Right lobe of liver (tissue), 6 donors: ENCODE results near the gene GRIA4. TPM values are rescaled to one million over a fixed set of nuclear protein-coding genes. Genes with fewer than 3 reads are reported as not detected.
A peak's percentile ranks its signal among the peaks of the same experiment; 100 is the strongest.
"Not testable (repeated sequence)": the region's sequence is repeated elsewhere in the genome, so short reads cannot be mapped to it uniquely, and the experiment has no call there.

Experiments used
- ATAC-seq, 4 donors: fragments of 200-7000 bp; cut with Tn5 transposase; one replicate each; pipeline ENCODE4 v1.9.1; 2020; ENCODE audit warnings: mild to moderate bottlenecking in 4 of 4, moderate library complexity in 4 of 4
- DNase-seq, 3 donors: peaks; one replicate each; pipeline ENCODE4 v3.0.0-alpha.2; 2020
- H3K27ac ChIP-seq, 3 donors: fragments of 200-600 bp; one replicate each; pipeline ENCODE4 v1.8.0; 2022
- H3K27me3 ChIP-seq, 2 donors: fragments of 200-600 bp; one replicate each; pipeline ENCODE4 v1.8.0; 2022
- H3K36me3 ChIP-seq, 4 donors: fragments of 200-600 bp; sonication (generic) in 1 of 4; one replicate each; pipeline versions ENCODE4 v1.5.1 to v1.8.0; 2017 to 2022; ENCODE audit warnings: control low read depth in 1 of 4
- H3K4me1 ChIP-seq, 4 donors: fragments of 200-600 bp; sonication (generic) in 1 of 4; one replicate each; pipeline versions ENCODE4 v1.5.1 to v1.8.0; 2017 to 2022; ENCODE audit warnings: control low read depth in 1 of 4
- H3K4me3 ChIP-seq, 3 donors: fragments of 200-600 bp; one replicate each; pipeline ENCODE4 v1.8.0; 2022
- H3K9me3 ChIP-seq, 4 donors: fragments of 200-600 bp; sonication (generic) in 1 of 4; one replicate each; pipeline versions ENCODE4 v1.5.1 to v1.8.0; 2017 to 2022; ENCODE audit warnings: control low read depth in 1 of 4
- POLR2A ChIP-seq: fragments of 450-650 bp; IDR thresholded peaks from one replicate; pipeline ENCODE4 v1.6.1; 2017; ENCODE audit warnings: antibody characterized with exemption, mild to moderate bottlenecking
- WGBS: methylation state at CpG from one replicate; pipeline ENCODE4 v1.1.6; 2018; ENCODE audit warnings: low coverage, low lambda C conversion rate; ENCODE audit not compliant: insufficient coverage; ENCODE audit errors: missing lambda C conversion rate; 5-methylcytosine and 5-hydroxymethylcytosine counted together
- intact Hi-C, 2 donors: fragments of 100-400 bp; cut with DNase I; formaldehyde crosslinking; loops; one replicate each; pipeline versions ENCODE4 v1.11.2 to v1.14.1; 2022
- total RNA-seq, 6 experiments: library from RNA; depleted of rRNA in 2 of 6; stranded (reverse); fragments of >200 nt in 2 of 6; fragmentation: NEBNext Ultra II Directional in 3 of 6; extraction: Animal tissue kit (Norgen Biotek cat#: 25700) in 3 of 6; gene quantifications; one replicate each; pipeline versions ENCODE4 v1.1.0 to v1.2.4, GENCODE V29; 2016 to 2023
- TF ChIP-seq, protein P1 (sequence below), 4 donors: fragments of 200-600 bp in 3 of 4; fragments of 450-650 bp in 1 of 4; IDR thresholded peaks; one replicate each; pipeline versions ENCODE4 v1.5.1 to v1.8.0; 2016 to 2022; ENCODE audit warnings: antibody characterized with exemption in 4 of 4, mild to moderate bottlenecking in 2 of 4
- donor health status: DM: no; HTN: yes; CAD: no.
- donor health status: DM: no; HTN: no; CAD: no.
- donor health status: DM: no; HTN: no; CAD: no.
- donor health status: DM: no; HTN: yes; CAD: no.
- donor health status: DM: no; HTN: yes; CAD: no.

Gene GRIA4
- total RNA-seq, 6 experiments from 2014 or later, result 0.24 TPM; not detected in 5

DNA sequence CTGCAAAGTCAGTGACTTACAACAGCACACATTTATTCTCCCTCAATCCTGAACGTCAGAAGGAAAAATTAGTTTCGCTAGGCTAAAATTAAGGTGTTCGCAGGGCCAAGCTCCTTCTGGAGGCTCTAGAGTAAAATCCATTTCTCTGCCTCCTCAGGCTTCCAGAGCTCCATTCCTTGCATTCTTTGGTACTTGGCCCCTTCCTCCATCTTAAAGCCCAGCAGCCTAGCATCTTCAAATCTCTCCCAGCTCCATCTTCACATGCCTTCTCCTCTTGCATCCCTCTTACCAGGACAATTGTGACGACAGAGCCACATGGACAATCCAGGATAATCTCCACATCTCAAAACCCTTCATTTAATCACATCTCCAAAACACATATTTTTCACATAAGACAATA is 165.0 kb downstream of the GRIA4 start:
- ATAC-seq, result no peak
- WGBS, result 63% methylated on average over 4 of the region's 4 CpGs
- intact Hi-C loops, result no loop called here
- no peaks in the 10 kb centered on the region for H3K4me1 ChIP-seq
- no peaks in the 10 kb centered on the region for H3K27me3 ChIP-seq
- no peak overlapping the region for H3K4me3 ChIP-seq
- DNase-seq, result no peak
- H3K36me3 ChIP-seq, result no peaks in the 10 kb centered on the region
- H3K27ac ChIP-seq, result no peak overlapping the region
- no peaks in the 10 kb centered on the region for H3K9me3 ChIP-seq
- no peak for TF ChIP-seq POLR2A
- TF ChIP-seq, protein P1, sequence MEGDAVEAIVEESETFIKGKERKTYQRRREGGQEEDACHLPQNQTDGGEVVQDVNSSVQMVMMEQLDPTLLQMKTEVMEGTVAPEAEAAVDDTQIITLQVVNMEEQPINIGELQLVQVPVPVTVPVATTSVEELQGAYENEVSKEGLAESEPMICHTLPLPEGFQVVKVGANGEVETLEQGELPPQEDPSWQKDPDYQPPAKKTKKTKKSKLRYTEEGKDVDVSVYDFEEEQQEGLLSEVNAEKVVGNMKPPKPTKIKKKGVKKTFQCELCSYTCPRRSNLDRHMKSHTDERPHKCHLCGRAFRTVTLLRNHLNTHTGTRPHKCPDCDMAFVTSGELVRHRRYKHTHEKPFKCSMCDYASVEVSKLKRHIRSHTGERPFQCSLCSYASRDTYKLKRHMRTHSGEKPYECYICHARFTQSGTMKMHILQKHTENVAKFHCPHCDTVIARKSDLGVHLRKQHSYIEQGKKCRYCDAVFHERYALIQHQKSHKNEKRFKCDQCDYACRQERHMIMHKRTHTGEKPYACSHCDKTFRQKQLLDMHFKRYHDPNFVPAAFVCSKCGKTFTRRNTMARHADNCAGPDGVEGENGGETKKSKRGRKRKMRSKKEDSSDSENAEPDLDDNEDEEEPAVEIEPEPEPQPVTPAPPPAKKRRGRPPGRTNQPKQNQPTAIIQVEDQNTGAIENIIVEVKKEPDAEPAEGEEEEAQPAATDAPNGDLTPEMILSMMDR (IDR thresholded peaks at IDR 0.05), result no peak

DNA sequence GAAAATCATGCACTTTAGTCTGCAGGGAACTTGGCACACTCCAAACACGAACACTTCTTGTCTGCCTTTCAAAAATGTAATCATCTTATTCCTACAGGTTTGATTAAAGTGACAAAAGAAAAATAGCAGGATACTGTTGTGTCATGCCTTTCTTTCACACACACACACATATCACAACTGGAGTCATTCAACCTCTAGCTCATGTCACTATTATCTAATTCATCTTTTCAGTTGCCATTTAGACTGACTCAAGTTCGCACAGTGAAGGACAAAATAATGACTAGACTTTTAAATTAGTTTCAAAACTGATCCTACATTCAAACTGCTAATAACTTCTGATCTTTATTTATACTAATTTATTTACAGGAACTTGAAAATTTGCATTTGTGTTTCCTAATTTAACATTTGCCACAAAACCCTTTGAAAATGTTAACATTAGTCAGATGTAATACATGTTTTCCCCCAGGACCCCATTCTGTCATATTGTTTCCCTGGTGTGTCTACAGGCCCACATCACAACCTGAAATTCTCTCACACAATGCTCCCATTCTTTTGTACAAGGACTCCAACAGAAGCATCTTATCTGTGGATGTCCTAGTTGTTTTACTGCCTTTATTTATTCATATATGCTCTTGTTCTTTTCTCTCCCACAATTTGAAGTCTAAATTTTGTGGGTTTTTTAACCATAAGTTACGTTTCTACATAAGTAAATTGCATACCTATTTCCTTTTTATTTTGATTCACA is 171.1 kb downstream of the GRIA4 start:
- intact Hi-C loops, result no loop called here
- no peak overlapping the region for H3K27ac ChIP-seq
- H3K4me3 ChIP-seq, result no peak overlapping the region
- H3K9me3 ChIP-seq, result no peaks in the 10 kb centered on the region
- 39% methylated on average over 3 of the region's 3 CpGs for WGBS
- no peak for DNase-seq
- no peak for ATAC-seq
- TF ChIP-seq POLR2A, result no peak
- TF ChIP-seq, protein P1 (IDR thresholded peaks at IDR 0.05), result no peak
- H3K27me3 ChIP-seq, result no peaks in the 10 kb centered on the region
- H3K4me1 ChIP-seq, result no peaks in the 10 kb centered on the region
- H3K36me3 ChIP-seq, result no peaks in the 10 kb centered on the region

DNA sequence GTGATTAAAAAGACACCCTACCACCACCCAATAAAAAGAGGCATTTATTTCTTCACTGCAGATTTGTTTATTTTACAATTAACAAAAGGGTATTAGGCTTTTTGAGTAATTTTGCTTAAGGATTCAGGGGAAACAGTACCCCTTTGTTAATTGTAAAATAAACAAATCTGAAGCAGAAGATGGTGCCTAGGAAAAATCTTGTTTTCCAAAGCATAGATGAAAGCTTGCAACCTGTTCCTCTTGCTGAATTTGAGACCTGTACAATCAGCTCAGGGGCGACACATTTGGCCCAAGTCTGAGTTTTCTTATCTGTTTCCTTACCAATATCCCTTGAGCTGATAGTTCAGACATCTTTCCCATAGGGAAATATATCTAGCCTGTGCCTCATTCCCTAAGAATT is 171.9 kb downstream of the GRIA4 start:
- H3K27ac ChIP-seq, result no peak overlapping the region
- no peaks in the 10 kb centered on the region for H3K27me3 ChIP-seq
- 32% methylated on average over 1 of the region's 1 CpG for WGBS
- no peak for TF ChIP-seq POLR2A
- TF ChIP-seq, protein P1 (IDR thresholded peaks at IDR 0.05), result no peak
- H3K9me3 ChIP-seq, result no peaks in the 10 kb centered on the region
- intact Hi-C loops, result no loop called here
- no peak for ATAC-seq
- no peak overlapping the region for H3K4me3 ChIP-seq
- H3K4me1 ChIP-seq, result no peaks in the 10 kb centered on the region
- no peak for DNase-seq
- H3K36me3 ChIP-seq, result no peaks in the 10 kb centered on the region

DNA sequence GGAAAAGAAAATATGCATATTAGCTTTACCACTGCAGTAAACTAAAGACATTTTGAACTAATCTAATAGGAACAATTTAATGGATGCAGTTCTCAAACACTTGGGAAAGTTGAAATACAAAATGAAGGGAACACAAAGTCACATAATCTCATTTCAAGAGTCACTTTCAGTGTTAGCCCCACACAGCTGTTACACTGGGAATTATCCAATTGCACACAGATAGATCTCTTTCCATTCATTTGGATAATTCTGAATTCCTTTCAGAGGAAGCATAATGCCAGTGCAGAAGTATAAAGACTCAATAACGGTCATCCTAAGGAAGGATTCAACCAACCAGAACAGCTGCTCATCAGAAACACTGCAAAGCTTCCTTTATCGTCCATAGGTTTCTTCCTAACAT is 173.3 kb downstream of the GRIA4 start:
- H3K27me3 ChIP-seq, result no peaks in the 10 kb centered on the region
- H3K4me3 ChIP-seq, result no peak overlapping the region
- H3K36me3 ChIP-seq, result no peaks in the 10 kb centered on the region
- TF ChIP-seq POLR2A, result no peak
- TF ChIP-seq, protein P1 (IDR thresholded peaks at IDR 0.05), result no peak
- DNase-seq, result no peak
- no peak overlapping the region for H3K27ac ChIP-seq
- 46% methylated on average over 2 of the region's 2 CpGs for WGBS
- no peak for ATAC-seq
- no peaks in the 10 kb centered on the region for H3K4me1 ChIP-seq
- no peaks in the 10 kb centered on the region for H3K9me3 ChIP-seq
- intact Hi-C loops, result no loop called here

DNA sequence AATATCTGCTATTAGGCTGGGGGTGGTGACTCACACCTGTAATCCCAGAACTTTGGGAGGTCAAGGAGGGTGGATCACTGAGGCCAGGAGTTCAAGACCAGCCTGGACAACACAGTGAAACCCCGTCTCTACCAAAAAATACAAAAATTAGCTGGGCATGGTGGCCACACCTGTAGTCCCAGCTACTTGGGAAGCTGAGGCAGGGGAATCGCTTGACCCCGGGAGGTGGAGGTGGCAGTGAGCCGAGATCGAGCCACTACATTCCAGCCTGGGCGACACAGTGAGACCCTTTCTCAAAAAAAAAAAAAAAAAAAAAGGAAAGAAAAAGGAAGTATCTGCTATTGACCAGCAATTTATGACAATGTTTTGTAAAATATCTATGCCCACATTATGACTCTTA is 176.0 kb downstream of the GRIA4 start:
- H3K4me1 ChIP-seq, H3K27me3 ChIP-seq, H3K4me3 ChIP-seq, ATAC-seq, H3K9me3 ChIP-seq, H3K36me3 ChIP-seq, intact Hi-C loops, H3K27ac ChIP-seq: not testable (repeated sequence)
- peak in 1 of 3 donors; percentile 6 for DNase-seq
- 31% methylated on average over 2 of the region's 6 CpGs for WGBS
